GM19455 (cell line): ENCODE measurements around the gene C12orf60.

Experiments used
- ATAC-seq: cut with Tn5 transposase; IDR thresholded peaks from one replicate; pipeline ENCODE4 v1.9.1; 2021; ENCODE audit not compliant: unreplicated experiment

The C12orf60 gene

GRCh38 chr12:14833952-14834351 lies 30.5 kb downstream of the C12orf60 start:
- ATAC-seq, result no peak

- no peak for ATAC-seq
These were observed 31.0 kb downstream of the C12orf60 start for GRCh38 chr12:14834509-14834908.

GRCh38 chr12:14836336-14837210 lies 33.1 kb downstream of the C12orf60 start:
- ATAC-seq, result no peak

GRCh38 chr12:14839262-14839661 lies 35.8 kb downstream of the C12orf60 start:
- ATAC-seq, result no peak

- no peak for ATAC-seq
These were observed 37.1 kb downstream of the C12orf60 start for GRCh38 chr12:14840616-14841015.

- no peak for ATAC-seq
These were observed 38.3 kb downstream of the C12orf60 start for GRCh38 chr12:14841761-14842160.

GRCh38 chr12:14842315-14842714 lies 38.8 kb downstream of the C12orf60 start:
- no peak for ATAC-seq

GRCh38 chr12:14843425-14843887 lies 40.0 kb downstream of the C12orf60 start, which contains the start of gene ART4:
ART4 (minus strand) TSS chr12:14843526; CDS start chr12:14843113, 413 bp downstream.
- ATAC-seq, result no peak

GRCh38 chr12:14844401-14844800 lies 40.9 kb downstream of the C12orf60 start:
- ATAC-seq, result no peak

- ATAC-seq, result no peak
These were observed 41.9 kb downstream of the C12orf60 start for GRCh38 chr12:14845350-14845750.

- ATAC-seq, result no peak
These were observed 42.6 kb downstream of the C12orf60 start for GRCh38 chr12:14846042-14846587.

GRCh38 chr12:14846876-14847580 lies 43.6 kb downstream of the C12orf60 start:
- no peak for ATAC-seq

GRCh38 chr12:14849661-14850060 lies 46.2 kb downstream of the C12orf60 start:
- ATAC-seq, result no peak

- peak; percentile 83 for ATAC-seq
These were observed 47.6 kb downstream of the C12orf60 start for GRCh38 chr12:14850929-14851663.

- ATAC-seq, result no peak
These were observed 49.4 kb downstream of the C12orf60 start for GRCh38 chr12:14852880-14853279.

GRCh38 chr12:14853961-14854360 lies 50.5 kb downstream of the C12orf60 start:
- no peak for ATAC-seq

GRCh38 chr12:14854586-14855183 lies 51.2 kb downstream of the C12orf60 start:
- ATAC-seq, result no peak

- no peak for ATAC-seq
These were observed 55.0 kb downstream of the C12orf60 start for GRCh38 chr12:14858513-14858912.

GRCh38 chr12:14860490-14860889 lies 57.0 kb downstream of the C12orf60 start:
- ATAC-seq, result no peak

- no peak for ATAC-seq
These were observed 65.5 kb downstream of the C12orf60 start for GRCh38 chr12:14868916-14869506.
